H9 (cell line): ENCODE results near the gene UQCRC1. TPM values are rescaled to one million over a fixed set of nuclear protein-coding genes. Genes with fewer than 3 reads are reported as not detected.

ENCODE experiments used
- DNase-seq: peaks from one replicate; pipeline ENCODE4 v3.0.0-alpha.2; 2017
- H2AFZ ChIP-seq: one replicate; pipeline ENCODE4 v1.6.1; 2013; ENCODE audit warnings: mild to moderate bottlenecking, low read length, control low read depth, moderate library complexity
- H2AK5ac ChIP-seq: 2 replicates; pipeline ENCODE4 v1.6.1; 2013; ENCODE audit warnings: low read length, control low read depth, mixed read lengths; ENCODE audit not compliant: insufficient read length
- H2BK120ac ChIP-seq: one replicate; pipeline ENCODE4 v1.6.1; 2013; ENCODE audit warnings: low read depth, mild to moderate bottlenecking, low read length, control low read depth, inconsistent platforms; ENCODE audit not compliant: poor library complexity, severe bottlenecking
- H2BK12ac ChIP-seq: 2 replicates; pipeline ENCODE4 v1.6.1; 2013; ENCODE audit warnings: low read length, control low read depth, mixed read lengths, low read depth; ENCODE audit not compliant: insufficient read length
- H2BK15ac ChIP-seq: 2 replicates; pipeline ENCODE4 v1.6.1; 2013; ENCODE audit warnings: low read depth, low read length, control low read depth
- H2BK20ac ChIP-seq: one replicate; pipeline ENCODE4 v1.6.1; 2013; ENCODE audit warnings: low read depth, mild to moderate bottlenecking, low read length, control low read depth, inconsistent platforms; ENCODE audit not compliant: poor library complexity, severe bottlenecking
- H2BK5ac ChIP-seq: 2 replicates; pipeline ENCODE4 v1.6.1; 2013; ENCODE audit warnings: low read length, control low read depth, mixed read lengths; ENCODE audit not compliant: insufficient read length
- H3K14ac ChIP-seq: 2 replicates; pipeline ENCODE4 v1.6.1; 2013; ENCODE audit warnings: low read length, control low read depth; ENCODE audit not compliant: insufficient read depth
- H3K18ac ChIP-seq: 2 replicates; pipeline ENCODE4 v1.6.1; 2013; ENCODE audit warnings: low read depth, mild to moderate bottlenecking, mixed read lengths, low read length, control low read depth; ENCODE audit not compliant: insufficient read length
- H3K23ac ChIP-seq: 2 replicates; pipeline ENCODE4 v1.6.1; 2013; ENCODE audit warnings: low read length, control low read depth, mixed read lengths, low read depth; ENCODE audit not compliant: insufficient read length
- H3K23me2 ChIP-seq: 2 replicates; pipeline ENCODE4 v1.6.1; 2013; ENCODE audit warnings: low read depth, mild to moderate bottlenecking, mixed read lengths, low read length, control low read depth; ENCODE audit not compliant: insufficient read length, poor library complexity, severe bottlenecking
- H3K27ac ChIP-seq: 2 replicates; pipeline ENCODE4 v1.5.1; 2013; ENCODE audit warnings: low read length, control low read depth, mixed read lengths, low read depth; ENCODE audit not compliant: insufficient read length
- H3K27me3 ChIP-seq: 2 replicates; pipeline ENCODE4 v1.6.1; 2013; ENCODE audit warnings: low read length, control low read depth, inconsistent platforms; ENCODE audit not compliant: insufficient read depth
- H3K4ac ChIP-seq: 2 replicates; pipeline ENCODE4 v1.6.1; 2013; ENCODE audit warnings: low read depth, mild to moderate bottlenecking, control low read depth, inconsistent platforms, low read length, moderate library complexity
- H3K4me1 ChIP-seq: 2 replicates; pipeline ENCODE4 v1.6.1; 2013; ENCODE audit warnings: low read length, control low read depth, inconsistent platforms; ENCODE audit not compliant: insufficient read depth
- H3K4me2 ChIP-seq: 2 replicates; pipeline ENCODE4 v1.6.1; 2013; ENCODE audit warnings: low read length, control low read depth, mixed read lengths; ENCODE audit not compliant: insufficient read length, insufficient read depth
- H3K56ac ChIP-seq: 2 replicates; pipeline ENCODE4 v1.6.1; 2013; ENCODE audit warnings: low read depth, mild to moderate bottlenecking, mixed read lengths, low read length, control low read depth; ENCODE audit not compliant: insufficient read length
- H3K79me1 ChIP-seq: 2 replicates; pipeline ENCODE4 v1.6.1; 2013; ENCODE audit warnings: low read depth, mild to moderate bottlenecking, moderate library complexity, low read length, control low read depth, inconsistent platforms; ENCODE audit not compliant: insufficient read depth, poor library complexity, severe bottlenecking
- H3K79me2 ChIP-seq: 2 replicates; pipeline ENCODE4 v1.6.1; 2013; ENCODE audit warnings: low read length, control low read depth, inconsistent platforms; ENCODE audit not compliant: insufficient read depth
- H3K9ac ChIP-seq: 2 replicates; pipeline ENCODE4 v1.6.1; 2013; ENCODE audit warnings: low read length, control low read depth, mixed read lengths; ENCODE audit not compliant: insufficient read length; ENCODE audit errors: extremely low read depth
- H3K9me3 ChIP-seq: one replicate; pipeline ENCODE4 v1.6.1; 2013; ENCODE audit warnings: low read depth, low read length, inconsistent platforms; ENCODE audit not compliant: control insufficient read depth
- H3T11ph ChIP-seq: one replicate; pipeline ENCODE4 v1.6.1; 2013; ENCODE audit warnings: mild to moderate bottlenecking, low read length, control low read depth, inconsistent platforms
- H4K20me1 ChIP-seq: one replicate; pipeline ENCODE4 v1.6.1; 2013; ENCODE audit not compliant: control insufficient read depth, insufficient read length, insufficient read depth
- H4K5ac ChIP-seq: 2 replicates; pipeline ENCODE4 v1.6.1; 2013; ENCODE audit warnings: low read depth, mild to moderate bottlenecking, mixed read lengths, low read length, control low read depth; ENCODE audit not compliant: insufficient read length
- H4K8ac ChIP-seq: replicated peaks from 2 replicates; pipeline ENCODE4 v1.6.1; 2013; ENCODE audit warnings: low read length, control low read depth, mixed read lengths, low read depth; ENCODE audit not compliant: insufficient read length
- H4K91ac ChIP-seq: 2 replicates; pipeline ENCODE4 v1.6.1; 2013; ENCODE audit warnings: low read depth, mild to moderate bottlenecking, moderate library complexity, mixed read lengths, low read length, control low read depth; ENCODE audit not compliant: insufficient read length
- H3K27ac Mint-ChIP-seq, 3 experiments: 2 replicates in 2 of 3; 3 replicates in 1 of 3; pipeline ENCODE4 v1.8.0; 2020 to 2021; ENCODE audit warnings: mixed read lengths in 3 of 3, mild to moderate bottlenecking in 1 of 3, moderate library complexity in 1 of 3
- H3K27me3 Mint-ChIP-seq: 2 replicates; pipeline ENCODE4 v1.8.0; 2021; ENCODE audit warnings: low read depth, mild to moderate bottlenecking, moderate library complexity, mixed read lengths
- H3K36me3 Mint-ChIP-seq, 3 experiments: 2 replicates in 2 of 3; 3 replicates in 1 of 3; pipeline ENCODE4 v1.8.0; 2020 to 2021; ENCODE audit warnings: low read depth in 3 of 3, mixed read lengths in 3 of 3; ENCODE audit not compliant: insufficient read depth in 1 of 3
- H3K4me1 Mint-ChIP-seq, 2 experiments: 2 replicates each; pipeline ENCODE4 v1.8.0; 2020; ENCODE audit warnings: mixed read lengths in 2 of 2
- H3K4me3 Mint-ChIP-seq, 2 experiments: 2 replicates in 1 of 2; 3 replicates in 1 of 2; pipeline ENCODE4 v1.8.0; 2020 to 2021; ENCODE audit warnings: mild to moderate bottlenecking in 2 of 2, mixed read lengths in 2 of 2, moderate library complexity in 1 of 2
- H3K9me3 Mint-ChIP-seq, 2 experiments: 2 replicates in 1 of 2; 3 replicates in 1 of 2; pipeline ENCODE4 v1.8.0; 2020; ENCODE audit warnings: mild to moderate bottlenecking in 2 of 2, mixed read lengths in 2 of 2, moderate library complexity in 1 of 2
- WGBS: extraction: QIAGEN DNeasy Blood & Tissue Kit; methylation state at CpG from one replicate; pipeline ENCODE4 v1.1.7; 2013; ENCODE audit warnings: missing lambda C conversion rate, low lambda C conversion rate, mixed read lengths; ENCODE audit not compliant: insufficient read length; ENCODE audit errors: extremely low coverage; 5-methylcytosine and 5-hydroxymethylcytosine counted together
- total RNA-seq: library from RNA; stranded (reverse); gene quantifications from 2 replicates; pipeline ENCODE4 v1.2.1, GENCODE V29; 2021
- TF ChIP-seq, protein P1 (sequence below): fragments of 200-600 bp; sonication (generic); conservative IDR thresholded peaks from 3 replicates; pipeline ENCODE4 v1.8.0; 2021; ENCODE audit warnings: antibody characterized with exemption, mild to moderate bottlenecking

Gene UQCRC1
- total RNA-seq, 1 experiment from 2014 or later: 285 TPM

DNA sequence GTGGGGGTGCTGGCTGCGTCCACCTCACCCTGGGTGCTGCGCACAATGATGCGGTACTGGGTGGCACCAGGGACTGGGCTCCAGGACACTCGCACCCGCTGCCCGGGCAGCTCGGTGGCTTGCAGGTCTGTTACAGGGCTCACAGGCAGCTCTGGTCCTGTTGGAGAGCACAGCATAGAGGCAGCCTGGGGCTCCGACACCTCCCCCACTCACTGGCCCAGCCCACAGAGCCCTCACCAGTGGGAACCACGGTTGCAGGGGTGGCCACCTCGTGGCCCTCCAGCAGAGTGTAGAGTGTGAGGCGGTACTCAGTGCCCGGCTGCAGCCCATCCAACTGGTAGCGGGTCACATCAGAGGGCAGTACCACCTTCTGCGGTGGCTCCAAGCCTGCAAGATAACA is 18.0 kb downstream of the UQCRC1 start:
- Histone ChIP-seq H2AK5ac (no peak overlapping the region), H3T11ph (no peak overlapping the region), H2BK120ac (no peak overlapping the region), H3K9me3 (no peaks in the 10 kb centered on the region), H3K9ac (no peak overlapping the region), H3K4me1 (no peaks in the 10 kb centered on the region), H3K23ac (no peak overlapping the region), H4K20me1 (no peaks in the 10 kb centered on the region), H4K5ac (no peak overlapping the region), H4K8ac (no peak overlapping the region), H3K14ac (no peak overlapping the region; the same call in 1 of the 2 replicates), H3K18ac (no peak overlapping the region), H2BK15ac (no peak overlapping the region), H3K79me2 (no peaks in the 10 kb centered on the region), H2BK5ac (no peak overlapping the region), H2AFZ (no peak overlapping the region), H3K27ac (no peak overlapping the region), H3K56ac (no peak overlapping the region), H3K23me2 (no peaks in the 10 kb centered on the region), H4K91ac (no peak overlapping the region), H3K27me3 (no peaks in the 10 kb centered on the region), H3K4me2 (no peak overlapping the region), H3K4ac (no peak overlapping the region), H3K79me1 (no peaks in the 10 kb centered on the region), H2BK20ac (no peak overlapping the region), H2BK12ac (no peak overlapping the region)
- Mint-ChIP-seq H3K9me3 (no peaks in the 10 kb centered on the region), H3K4me3 (no peak overlapping the region), H3K27ac (no peak overlapping the region), H3K4me1 (peaks cover 20 to 22% of the 10 kb centered on the region in 2 experiments), H3K27me3 (peaks cover 4% of the 10 kb centered on the region; the same call in 1 of the 2 replicates), H3K36me3 (peaks cover 0 to 4% (median 0%) of the 10 kb centered on the region in 3 experiments; a peak in 4 of 7 replicates)
- no peak for DNase-seq
- WGBS: no CpG with 5 or more reads among the region's 14 CpGs
- TF ChIP-seq, protein P1, sequence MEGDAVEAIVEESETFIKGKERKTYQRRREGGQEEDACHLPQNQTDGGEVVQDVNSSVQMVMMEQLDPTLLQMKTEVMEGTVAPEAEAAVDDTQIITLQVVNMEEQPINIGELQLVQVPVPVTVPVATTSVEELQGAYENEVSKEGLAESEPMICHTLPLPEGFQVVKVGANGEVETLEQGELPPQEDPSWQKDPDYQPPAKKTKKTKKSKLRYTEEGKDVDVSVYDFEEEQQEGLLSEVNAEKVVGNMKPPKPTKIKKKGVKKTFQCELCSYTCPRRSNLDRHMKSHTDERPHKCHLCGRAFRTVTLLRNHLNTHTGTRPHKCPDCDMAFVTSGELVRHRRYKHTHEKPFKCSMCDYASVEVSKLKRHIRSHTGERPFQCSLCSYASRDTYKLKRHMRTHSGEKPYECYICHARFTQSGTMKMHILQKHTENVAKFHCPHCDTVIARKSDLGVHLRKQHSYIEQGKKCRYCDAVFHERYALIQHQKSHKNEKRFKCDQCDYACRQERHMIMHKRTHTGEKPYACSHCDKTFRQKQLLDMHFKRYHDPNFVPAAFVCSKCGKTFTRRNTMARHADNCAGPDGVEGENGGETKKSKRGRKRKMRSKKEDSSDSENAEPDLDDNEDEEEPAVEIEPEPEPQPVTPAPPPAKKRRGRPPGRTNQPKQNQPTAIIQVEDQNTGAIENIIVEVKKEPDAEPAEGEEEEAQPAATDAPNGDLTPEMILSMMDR: no peak
